ENCODE results near the gene SUOX.
"Not testable (repeated sequence)": the region's sequence is repeated elsewhere in the genome, so short reads cannot be mapped to it uniquely, and the experiment has no call there.

The SUOX gene

DNA sequence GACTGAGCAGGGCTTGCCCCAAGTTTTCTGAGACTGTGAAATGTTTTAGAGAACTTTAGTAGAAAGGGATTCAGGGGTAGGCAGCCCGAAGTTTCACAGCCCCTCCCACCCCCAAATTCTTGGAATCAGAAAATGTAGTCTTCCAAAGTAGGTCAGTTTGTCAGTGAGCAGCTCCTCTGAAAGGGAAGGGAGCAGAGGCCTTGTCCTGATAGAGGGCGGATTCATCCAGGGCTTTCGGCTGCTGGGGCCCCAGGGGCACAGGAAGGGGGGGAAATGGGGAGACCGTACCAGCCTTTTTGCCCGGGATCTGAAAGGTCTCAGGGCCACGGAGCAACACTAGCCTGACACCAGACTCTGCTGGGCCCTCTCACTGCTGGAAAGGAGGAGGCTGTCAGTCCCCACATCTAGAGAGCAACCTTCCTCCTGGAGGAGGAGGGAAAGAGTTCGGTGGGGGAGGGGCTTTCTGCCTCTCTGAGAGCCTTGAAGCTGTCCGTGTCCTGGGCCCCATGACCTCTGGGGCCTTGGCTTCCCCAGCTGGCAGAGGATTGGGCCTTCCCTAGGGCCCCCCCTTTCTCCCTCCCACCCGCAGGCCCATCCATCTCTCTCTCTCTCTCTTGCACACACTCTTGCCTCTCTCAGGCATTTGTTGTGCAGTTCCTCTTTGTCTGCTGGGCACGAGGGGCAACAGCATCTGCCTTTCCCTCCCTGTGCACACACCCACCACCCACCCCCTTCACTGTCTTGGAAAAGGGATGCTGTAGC, 23.5 kb downstream of the SUOX start, which contains the start of gene IKZF4:
Gene IKZF4, plus strand, starts transcription at position 621 of the 762 bp plus-strand sequence. CDS start 451 bp downstream, outside the sequence.
- no peak for TF ChIP-seq POLR2A (IDR thresholded peaks at IDR 0.05; ENCODE audit: low read depth, low read length)
- no peak for FAIRE-seq
- DNase-seq (ENCODE audit: insufficient read length, low spot score): no peak

DNA sequence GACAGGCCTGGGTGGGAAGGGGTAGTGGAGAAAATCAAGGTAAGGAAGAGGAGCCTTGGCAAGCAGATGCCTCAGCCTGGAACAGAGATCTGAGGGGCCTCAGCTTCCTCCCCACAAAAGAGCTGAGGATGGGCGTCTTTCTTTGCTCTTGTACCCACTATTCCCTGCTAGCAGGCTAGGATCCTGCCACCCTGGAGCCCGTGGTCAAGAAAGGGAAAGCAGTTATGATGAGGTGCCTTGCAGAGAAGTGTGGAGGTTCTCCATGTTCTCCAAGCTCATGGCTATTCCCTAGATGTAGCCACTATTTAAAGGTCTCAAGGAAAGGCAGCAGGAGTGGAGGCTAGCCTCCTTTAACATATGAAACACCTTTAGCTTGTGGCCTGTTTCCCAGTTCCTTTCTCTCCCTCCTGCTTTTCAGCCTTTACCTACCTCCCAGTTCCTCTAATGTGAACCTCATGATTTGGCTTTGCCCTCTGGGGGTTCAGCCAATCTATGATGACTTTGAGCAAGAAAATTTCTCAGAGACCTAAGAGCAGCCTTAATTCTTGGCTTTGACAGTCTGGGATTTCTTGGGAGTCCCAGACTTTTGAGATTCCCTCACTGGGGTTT, 24.9 kb downstream of the SUOX start:
- TF ChIP-seq POLR2A (IDR thresholded peaks at IDR 0.05; ENCODE audit: low read depth, low read length): no peak
- FAIRE-seq: no peak
- DNase-seq (ENCODE audit: insufficient read length, low spot score): no peak

DNA sequence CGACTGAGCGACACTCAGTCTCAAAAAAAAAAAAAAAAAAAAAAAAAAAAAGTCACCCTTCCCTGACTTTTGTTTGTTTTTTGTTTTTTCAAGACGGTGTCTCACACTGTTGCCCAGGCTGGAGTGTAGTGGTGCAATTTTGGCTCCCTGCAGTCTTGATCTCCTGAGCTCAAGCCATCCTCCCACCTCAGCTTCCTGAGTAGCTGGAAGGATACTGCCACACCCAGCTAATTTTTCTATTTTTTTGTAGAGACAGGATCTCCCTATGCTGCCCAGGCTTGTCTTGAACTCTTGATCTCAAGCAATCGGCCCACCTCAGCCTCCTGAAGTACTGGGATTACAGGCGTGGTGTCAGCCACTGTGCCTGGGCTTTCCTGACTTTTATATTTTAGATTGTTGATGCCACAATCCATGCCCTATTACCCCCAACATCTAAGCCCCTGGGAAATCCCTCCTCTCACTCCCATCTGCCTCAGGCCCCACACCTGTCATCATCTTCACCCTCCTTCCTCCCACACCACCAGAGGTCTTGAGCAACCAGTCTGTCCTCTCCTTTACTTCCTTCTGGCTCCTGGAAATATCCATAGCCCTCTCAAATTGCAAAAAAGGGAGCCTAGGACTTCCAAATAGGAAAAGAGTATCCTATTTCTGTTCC, 31.6 kb downstream of the SUOX start:
- TF ChIP-seq POLR2A (IDR thresholded peaks at IDR 0.05; ENCODE audit: low read depth, low read length): no peak
- no peak for FAIRE-seq
- DNase-seq (ENCODE audit: insufficient read length, low spot score): no peak

DNA sequence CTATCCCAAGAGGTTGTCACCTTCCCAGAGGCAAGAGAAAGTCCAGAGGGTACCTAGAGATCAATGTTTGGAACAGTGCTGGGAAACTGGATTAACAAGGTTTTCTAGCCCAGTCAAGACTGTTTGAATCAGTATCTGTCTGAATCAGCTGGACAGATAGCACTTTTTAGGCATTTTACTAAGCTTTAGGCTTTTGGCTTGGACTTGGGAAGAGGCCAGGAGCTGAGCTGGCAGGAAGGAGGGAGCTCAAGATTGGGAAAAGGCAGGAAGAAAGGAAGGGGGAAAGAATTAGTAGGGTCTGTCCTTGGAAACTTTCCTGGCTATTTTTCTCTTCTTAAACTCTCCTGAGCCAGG, 32.1 kb downstream of the SUOX start:
- no peak for FAIRE-seq
- DNase-seq (ENCODE audit: insufficient read length, low spot score): no peak
- TF ChIP-seq POLR2A (IDR thresholded peaks at IDR 0.05; ENCODE audit: low read depth, low read length): no peak

DNA sequence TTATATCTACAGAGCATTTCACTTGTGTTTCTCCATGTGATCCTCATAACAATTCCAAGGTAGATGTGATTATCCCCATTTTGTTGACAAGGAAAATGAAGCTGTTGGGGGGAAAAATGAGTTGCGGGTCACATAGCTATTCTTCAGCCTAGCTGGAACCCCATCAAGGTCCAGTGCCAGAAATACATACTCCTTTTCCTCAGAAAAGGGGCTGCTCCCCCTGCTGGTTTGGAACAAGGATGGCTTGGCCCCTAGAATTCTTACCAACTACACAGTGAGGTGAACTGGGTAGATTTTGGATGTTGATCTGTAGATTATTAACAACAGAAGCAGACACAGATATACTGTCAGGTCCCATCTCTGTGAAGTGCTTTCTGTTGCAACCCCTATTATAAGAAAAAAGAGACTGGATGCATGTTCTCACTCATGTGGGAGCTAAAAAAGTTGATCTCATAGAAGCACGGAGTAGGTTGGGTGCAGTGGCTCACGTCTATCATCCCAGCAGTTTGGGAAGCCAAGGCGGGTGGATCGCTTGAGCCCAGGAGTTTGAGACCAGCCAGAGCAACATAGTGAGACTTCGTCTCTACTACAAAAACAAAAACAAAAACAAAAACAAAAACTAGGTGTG, 32.7 kb downstream of the SUOX start:
- FAIRE-seq (peak; percentile 43), DNase-seq (ENCODE audit: insufficient read length, low spot score) (peak; percentile 33)
- TF ChIP-seq POLR2A (IDR thresholded peaks at IDR 0.05; ENCODE audit: low read depth, low read length): no peak

DNA sequence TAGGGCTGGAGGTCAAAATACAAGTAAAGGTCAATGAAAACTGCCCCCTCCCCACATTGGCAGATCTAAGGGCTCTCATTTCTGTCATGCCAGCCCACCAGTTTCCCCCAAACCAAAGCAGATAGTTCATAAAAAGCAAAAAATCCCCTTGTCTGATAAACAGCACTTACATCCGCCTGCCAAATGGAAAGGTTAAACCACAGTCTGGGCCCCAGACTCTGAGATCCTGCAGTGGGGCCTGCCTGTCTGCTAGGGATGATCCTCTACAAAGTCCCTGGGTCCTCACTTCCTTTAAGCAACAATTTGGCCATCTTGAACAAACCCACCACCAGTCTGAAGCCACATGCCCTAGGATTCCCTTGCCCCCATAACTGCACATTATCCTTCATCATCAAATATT, 34.9 kb downstream of the SUOX start:
- FAIRE-seq (no peak), DNase-seq (ENCODE audit: insufficient read length, low spot score) (no peak)
- no peak for TF ChIP-seq POLR2A (IDR thresholded peaks at IDR 0.05; ENCODE audit: low read depth, low read length)

DNA sequence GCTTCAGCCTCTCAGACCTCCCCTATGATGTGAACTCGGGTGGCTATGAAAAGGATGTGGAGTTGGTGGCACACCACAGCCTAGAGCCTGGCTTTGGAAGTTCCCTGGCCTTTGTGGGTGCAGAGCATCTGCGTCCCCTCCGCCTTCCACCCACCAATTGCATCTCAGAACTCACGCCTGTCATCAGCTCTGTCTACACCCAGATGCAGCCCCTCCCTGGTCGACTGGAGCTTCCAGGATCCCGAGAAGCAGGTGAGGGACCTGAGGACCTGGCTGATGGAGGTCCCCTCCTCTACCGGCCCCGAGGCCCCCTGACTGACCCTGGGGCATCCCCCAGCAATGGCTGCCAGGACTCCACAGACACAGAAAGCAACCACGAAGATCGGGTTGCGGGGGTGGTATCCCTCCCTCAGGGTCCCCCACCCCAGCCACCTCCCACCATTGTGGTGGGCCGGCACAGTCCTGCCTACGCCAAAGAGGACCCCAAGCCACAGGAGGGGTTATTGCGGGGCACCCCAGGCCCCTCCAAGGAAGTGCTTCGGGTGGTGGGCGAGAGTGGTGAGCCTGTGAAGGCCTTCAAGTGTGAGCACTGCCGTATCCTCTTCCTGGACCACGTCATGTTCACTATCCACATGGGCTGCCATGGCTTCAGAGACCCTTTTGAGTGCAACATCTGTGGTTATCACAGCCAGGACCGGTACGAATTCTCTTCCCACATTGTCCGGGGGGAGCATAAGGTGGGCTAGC, 37.7 kb downstream of the SUOX start:
- no peak for TF ChIP-seq POLR2A (IDR thresholded peaks at IDR 0.05; ENCODE audit: low read depth, low read length)
- no peak for FAIRE-seq
- no peak for DNase-seq (ENCODE audit: insufficient read length, low spot score)

DNA sequence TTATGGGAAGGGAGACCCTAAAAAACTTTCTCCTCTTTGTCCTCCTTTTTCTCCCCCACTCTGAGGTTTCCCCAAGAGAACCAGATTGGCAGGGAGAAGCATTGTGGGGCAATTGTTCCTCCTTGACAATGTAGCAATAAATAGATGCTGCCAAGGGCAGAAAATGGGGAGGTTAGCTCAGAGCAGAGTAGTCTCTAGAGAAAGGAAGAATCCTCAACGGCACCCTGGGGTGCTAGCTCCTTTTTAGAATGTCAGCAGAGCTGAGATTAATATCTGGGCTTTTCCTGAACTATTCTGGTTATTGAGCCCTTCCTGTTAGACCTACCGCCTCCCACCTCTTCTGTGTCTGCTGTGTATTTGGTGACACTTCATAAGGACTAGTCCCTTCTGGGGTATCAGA, 40.1 kb downstream of the SUOX start:
- no peak for FAIRE-seq

DNA sequence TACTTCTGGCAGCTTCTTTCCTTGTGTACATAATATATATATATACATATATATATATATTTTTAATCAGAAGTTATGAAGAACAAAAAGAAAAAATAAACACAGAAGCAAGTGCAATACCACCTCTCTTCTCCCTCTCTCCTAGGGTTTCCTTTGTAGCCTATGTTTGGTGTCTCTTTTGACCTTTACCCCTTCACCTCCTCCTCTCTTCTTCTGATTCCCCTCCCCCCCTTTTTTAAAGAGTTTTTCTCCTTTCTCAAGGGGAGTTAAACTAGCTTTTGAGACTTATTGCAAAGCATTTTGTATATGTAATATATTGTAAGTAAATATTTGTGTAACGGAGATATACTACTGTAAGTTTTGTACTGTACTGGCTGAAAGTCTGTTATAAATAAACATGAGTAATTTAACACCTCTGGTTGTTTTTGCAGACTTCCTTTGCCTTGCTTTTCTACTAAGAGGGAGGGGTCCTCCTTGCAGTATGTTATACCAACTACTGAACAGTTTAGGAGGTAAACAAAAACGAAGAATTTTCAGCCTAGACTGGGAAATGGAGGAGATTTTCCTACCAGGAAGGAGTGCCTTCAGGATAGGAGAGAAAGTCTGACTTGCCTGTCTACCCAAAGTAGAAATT, 41.1 kb downstream of the SUOX start:
- DNase-seq (ENCODE audit: insufficient read length, low spot score) (no peak), FAIRE-seq (no peak)
- no peak for TF ChIP-seq POLR2A (IDR thresholded peaks at IDR 0.05; ENCODE audit: low read depth, low read length)

More for the DNA sequence above, 40.1 kb downstream of the SUOX start:
- DNase-seq (ENCODE audit: insufficient read length, low spot score): no peak
- no peak for TF ChIP-seq POLR2A (IDR thresholded peaks at IDR 0.05; ENCODE audit: low read depth, low read length)

DNA sequence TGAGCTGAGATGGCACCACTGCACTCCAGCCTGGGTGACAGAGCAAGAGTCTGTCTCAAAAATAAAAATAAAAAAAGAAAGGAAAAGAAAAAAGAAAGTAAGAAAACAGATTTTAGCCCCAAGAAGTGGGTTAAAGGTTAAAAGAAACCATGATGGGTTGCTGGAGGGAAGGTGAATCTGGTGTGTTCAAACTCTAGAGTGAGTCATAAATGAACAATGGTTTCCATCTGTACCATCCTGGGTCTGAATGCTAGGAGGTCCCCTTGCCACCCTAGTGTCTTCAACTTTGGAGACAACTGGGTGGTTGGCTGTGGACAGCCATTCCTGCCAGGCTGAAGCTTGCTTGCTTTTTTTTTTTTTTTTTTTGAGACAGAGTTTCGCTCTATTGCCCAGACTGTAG, 43.1 kb downstream of the SUOX start:
- FAIRE-seq: no peak
- no peak for TF ChIP-seq POLR2A (IDR thresholded peaks at IDR 0.05; ENCODE audit: low read depth, low read length)

DNA sequence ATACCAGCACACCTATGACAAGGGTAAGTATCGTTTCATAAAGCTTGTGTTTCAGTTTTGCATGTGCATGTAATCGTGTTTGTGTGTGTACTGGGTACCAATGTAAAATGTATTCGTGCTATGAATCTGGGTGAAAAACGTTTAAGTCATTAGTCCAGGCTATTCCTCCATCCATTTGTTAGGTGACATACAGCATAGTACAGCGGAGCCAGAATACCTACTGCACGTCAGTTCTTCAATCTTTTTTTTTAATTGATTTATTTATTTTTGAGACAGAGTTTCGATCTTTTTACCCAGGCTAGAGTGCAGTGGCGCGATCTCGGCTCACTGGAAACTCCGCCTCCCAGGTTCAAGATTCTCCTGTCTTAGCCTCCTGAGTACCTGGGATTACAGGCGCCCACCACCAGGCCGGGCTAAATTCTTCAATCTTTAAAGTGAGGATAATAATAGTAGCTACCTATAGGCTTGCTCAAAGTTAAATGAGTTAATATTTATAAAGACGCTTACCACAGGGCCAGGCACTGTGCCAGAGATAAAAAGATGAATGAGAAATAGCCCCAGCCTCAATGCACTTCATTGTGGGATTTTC, 44.0 kb downstream of the SUOX start:
- DNase-seq (ENCODE audit: insufficient read length, low spot score) (no peak), FAIRE-seq (no peak)
- TF ChIP-seq POLR2A (IDR thresholded peaks at IDR 0.05; ENCODE audit: low read depth, low read length): no peak

More for the DNA sequence above, 43.1 kb downstream of the SUOX start:
- DNase-seq (ENCODE audit: insufficient read length, low spot score): no peak

DNA sequence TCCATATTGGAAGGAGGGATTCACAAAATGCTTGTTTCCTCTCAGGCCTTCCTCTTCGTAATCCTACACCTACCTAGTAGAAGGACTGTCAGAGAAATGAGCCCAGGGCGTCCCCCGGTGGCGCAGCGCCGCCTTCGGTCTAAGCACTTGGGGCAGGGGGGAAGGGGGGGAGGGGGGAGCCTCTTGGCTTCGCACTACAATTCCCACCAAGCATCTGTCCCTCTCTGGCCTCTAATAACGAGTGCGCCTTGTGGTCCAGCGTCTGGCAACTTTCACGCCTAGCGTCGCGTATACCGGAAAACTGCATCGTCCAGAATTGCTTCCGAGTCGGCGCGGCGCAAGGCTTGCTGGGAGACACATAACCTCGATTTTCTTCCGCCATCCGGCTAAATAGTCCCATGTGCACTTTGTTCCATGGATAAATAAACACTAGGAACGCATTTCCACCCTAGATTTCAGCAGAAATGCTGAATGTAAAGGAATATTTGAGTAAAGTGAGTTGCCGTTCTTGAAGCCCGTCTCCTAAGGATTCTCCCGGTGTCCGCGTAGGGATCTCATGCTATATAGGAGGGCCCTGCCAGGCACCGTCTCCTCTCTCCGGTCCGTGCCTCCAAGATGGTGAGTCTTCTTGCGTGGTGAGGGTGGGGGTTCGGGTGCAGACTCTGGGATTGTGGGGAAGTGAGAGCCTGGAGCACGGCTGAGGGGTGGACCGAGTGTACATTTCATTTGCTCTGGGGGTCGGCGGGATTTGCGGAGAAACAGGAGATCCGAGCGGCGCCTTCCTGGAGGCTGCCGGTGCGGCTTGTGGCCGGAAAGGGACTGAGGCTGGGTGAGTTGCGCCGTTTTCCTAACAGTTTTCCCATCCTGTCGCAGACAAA, 44.7 kb downstream of the SUOX start, which contains the start of gene RPS26:
Gene RPS26, plus strand, starts transcription at position 367 of the 878 bp plus-strand sequence. Its CDS starts 249 bp downstream, at position 616.
- TF ChIP-seq POLR2A (IDR thresholded peaks at IDR 0.05; ENCODE audit: low read depth, low read length): peak; percentile 96
- DNase-seq (ENCODE audit: insufficient read length, low spot score) (peak; percentile 78), FAIRE-seq (peak; percentile 84)

DNA sequence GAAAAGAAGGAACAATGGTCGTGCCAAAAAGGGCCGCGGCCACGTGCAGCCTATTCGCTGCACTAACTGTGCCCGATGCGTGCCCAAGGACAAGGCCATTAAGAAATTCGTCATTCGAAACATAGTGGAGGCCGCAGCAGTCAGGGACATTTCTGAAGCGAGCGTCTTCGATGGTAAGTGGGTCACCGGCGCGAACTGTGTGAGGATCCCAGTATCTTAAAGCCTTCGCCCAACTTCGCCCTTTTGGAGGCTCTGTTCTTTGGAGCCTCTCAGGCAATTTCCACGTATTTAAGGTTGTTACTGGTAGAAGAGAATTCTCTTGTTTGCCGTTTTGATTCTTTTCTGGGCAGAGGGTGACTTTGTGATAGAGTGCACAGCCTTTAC, 45.3 kb downstream of the SUOX start:
- not testable (repeated sequence) for DNase-seq (ENCODE audit: insufficient read length, low spot score); FAIRE-seq

Measured in H54 (cell line).